ENCODE measurements around the gene ADGRV1.

DNA sequence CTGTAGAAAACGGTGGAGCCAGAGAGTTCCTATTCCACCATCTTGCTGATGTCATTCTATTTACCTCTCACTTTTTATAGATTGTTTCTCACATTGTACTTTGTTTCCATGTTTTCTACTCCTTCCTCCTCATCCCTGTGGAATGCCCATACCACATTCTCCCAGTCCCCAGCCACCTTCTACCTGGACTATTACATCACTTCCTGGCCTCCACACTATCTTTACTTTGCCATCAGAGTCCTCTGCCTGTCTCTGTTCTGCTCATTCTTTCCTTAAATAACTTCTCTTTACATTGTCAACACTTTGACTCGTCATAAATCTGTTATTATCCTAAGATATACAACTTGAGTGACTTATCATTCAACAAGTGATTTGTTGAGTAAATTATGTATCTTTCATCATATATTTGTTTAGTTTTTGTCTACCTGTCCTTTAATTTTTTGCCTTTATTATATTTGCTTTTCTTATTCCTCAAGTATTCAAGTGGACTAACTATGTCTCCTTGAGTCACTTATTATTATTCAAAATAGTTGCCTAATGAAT, 182.5 kb downstream of the ADGRV1 start:
- no peak for TF ChIP-seq EZH2 (IDR thresholded peaks at IDR 0.05; ENCODE audit: borderline replicate concordance, low read depth, low read length, severe bottlenecking)
- TF ChIP-seq, protein P1, sequence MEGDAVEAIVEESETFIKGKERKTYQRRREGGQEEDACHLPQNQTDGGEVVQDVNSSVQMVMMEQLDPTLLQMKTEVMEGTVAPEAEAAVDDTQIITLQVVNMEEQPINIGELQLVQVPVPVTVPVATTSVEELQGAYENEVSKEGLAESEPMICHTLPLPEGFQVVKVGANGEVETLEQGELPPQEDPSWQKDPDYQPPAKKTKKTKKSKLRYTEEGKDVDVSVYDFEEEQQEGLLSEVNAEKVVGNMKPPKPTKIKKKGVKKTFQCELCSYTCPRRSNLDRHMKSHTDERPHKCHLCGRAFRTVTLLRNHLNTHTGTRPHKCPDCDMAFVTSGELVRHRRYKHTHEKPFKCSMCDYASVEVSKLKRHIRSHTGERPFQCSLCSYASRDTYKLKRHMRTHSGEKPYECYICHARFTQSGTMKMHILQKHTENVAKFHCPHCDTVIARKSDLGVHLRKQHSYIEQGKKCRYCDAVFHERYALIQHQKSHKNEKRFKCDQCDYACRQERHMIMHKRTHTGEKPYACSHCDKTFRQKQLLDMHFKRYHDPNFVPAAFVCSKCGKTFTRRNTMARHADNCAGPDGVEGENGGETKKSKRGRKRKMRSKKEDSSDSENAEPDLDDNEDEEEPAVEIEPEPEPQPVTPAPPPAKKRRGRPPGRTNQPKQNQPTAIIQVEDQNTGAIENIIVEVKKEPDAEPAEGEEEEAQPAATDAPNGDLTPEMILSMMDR (IDR thresholded peaks at IDR 0.05; ENCODE audit: borderline replicate concordance, extremely low read depth, low read length, poor library complexity, severe bottlenecking), result no peak

Measured in DND-41 (cell line).